Adrenal gland (tissue), 12 donors: ENCODE measurements around the gene NR5A1. TPM values are rescaled to one million over a fixed set of nuclear protein-coding genes. Genes with fewer than 3 reads are reported as not detected.
A peak's percentile ranks its signal among the peaks of the same experiment; 100 is the strongest.

Source experiments
- DNase-seq, 7 donors: peaks; one replicate each; pipeline ENCODE4 v3.0.0-alpha.2; 2019 to 2020
- H3K27ac ChIP-seq, 5 donors: fragments of 200-600 bp; sonication (generic) in 4 of 5; 1 replicate in 3 of 5; 2 replicates in 2 of 5; pipeline versions ENCODE4 v1.5.1 to v1.8.0; 2016 to 2020; ENCODE audit warnings: mild to moderate bottlenecking in 1 of 5
- H3K27me3 ChIP-seq: fragments of 200-600 bp; 2 replicates; pipeline ENCODE4 v1.8.0; 2021
- H3K36me3 ChIP-seq, 2 donors: fragments of 200-600 bp; replicated peaks in 1 of 2; 1 replicate in 1 of 2; 2 replicates in 1 of 2; pipeline versions ENCODE4 v1.5.1 to v1.8.0; 2018 to 2022
- H3K4me1 ChIP-seq, 2 donors: fragments of 200-600 bp; replicated peaks in 1 of 2; 1 replicate in 1 of 2; 2 replicates in 1 of 2; pipeline versions ENCODE4 v1.5.1 to v1.8.0; 2018 to 2021
- H3K4me3 ChIP-seq, 4 donors: fragments of 200-600 bp; sonication (generic) in 3 of 4; one replicate each; pipeline ENCODE4 v1.5.1; 2016 to 2018
- H3K9me3 ChIP-seq, 3 donors: fragments of 200-600 bp; sonication (generic) in 1 of 3; replicated peaks in 1 of 3; 1 replicate in 2 of 3; 2 replicates in 1 of 3; pipeline versions ENCODE4 v1.5.1 to v1.8.0; 2016 to 2021
- POLR2A ChIP-seq, 2 donors: fragments of 450-650 bp; IDR thresholded peaks; one replicate each; pipeline ENCODE4 v1.6.1; 2017; ENCODE audit warnings: antibody characterized with exemption in 2 of 2, mild to moderate bottlenecking in 2 of 2, moderate library complexity in 1 of 2
- WGBS, 4 donors: extraction: QIAGEN DNeasy Blood & Tissue Kit in 2 of 4; methylation state at CpG; one replicate each; pipeline versions ENCODE4 v1.1.5 to v1.1.7; 2013 to 2017; 5-methylcytosine and 5-hydroxymethylcytosine counted together
- intact Hi-C, 2 donors: fragments of 100-400 bp; cut with DNase I; formaldehyde crosslinking; loops; one replicate each; pipeline versions ENCODE4 v1.14.1 to v1.15.0; 2022 to 2023
- polyA plus RNA-seq, 3 donors: library from polyadenylated mRNA; stranded (reverse); fragments of 200-250 nt in 2 of 3; fragments of 350-450 nt in 1 of 3; fragmentation: Illumina TruSeq in 1 of 3; extraction: RNeasy Lipid Tissue Mini Kit (QIAGEN cat#74804) in 1 of 3; gene quantifications; one replicate each; pipeline ENCODE4 v1.2.3, GENCODE V29; 2013 to 2014
- total RNA-seq, 9 donors: library from RNA; depleted of rRNA in 4 of 9; stranded (reverse); fragments of >200 nt in 4 of 9; fragments of 120-200 nt in 1 of 9; fragmentation: NEBNext Ultra II Directional in 1 of 9; extraction: Animal tissue kit (Norgen Biotek cat#: 25700) in 1 of 9; gene quantifications; one replicate each; pipeline versions ENCODE4 v1.1.0 to v1.2.4, GENCODE V29; 2013 to 2023
- TF ChIP-seq, protein P1 (sequence below), 6 experiments: fragments of 450-650 bp in 4 of 6; fragments of 200-600 bp in 2 of 6; sonication (generic) in 1 of 6; IDR thresholded peaks; 1 replicate in 5 of 6; 2 replicates in 1 of 6; pipeline versions ENCODE4 v1.5.1 to v1.8.0; 2016 to 2021; ENCODE audit warnings: antibody characterized with exemption in 6 of 6, mild to moderate bottlenecking in 2 of 6, moderate library complexity in 1 of 6
- donor health status: healthy with polysubstance abuse.
- donor health status: Bipolar disorder and iron deficiency.
- donor health status: DM: yes; HTN: yes; CAD: no.
- donor health status: DM: no; HTN: no; CAD: no.
- donor health status: DM: no; HTN: no; CAD: no.
- donor health status: DM: yes; HTN: yes; CAD: no.

The NR5A1 gene
- total and polyA plus RNA-seq, 12 donors, result 110 to 637 (median 216) TPM

DNA sequence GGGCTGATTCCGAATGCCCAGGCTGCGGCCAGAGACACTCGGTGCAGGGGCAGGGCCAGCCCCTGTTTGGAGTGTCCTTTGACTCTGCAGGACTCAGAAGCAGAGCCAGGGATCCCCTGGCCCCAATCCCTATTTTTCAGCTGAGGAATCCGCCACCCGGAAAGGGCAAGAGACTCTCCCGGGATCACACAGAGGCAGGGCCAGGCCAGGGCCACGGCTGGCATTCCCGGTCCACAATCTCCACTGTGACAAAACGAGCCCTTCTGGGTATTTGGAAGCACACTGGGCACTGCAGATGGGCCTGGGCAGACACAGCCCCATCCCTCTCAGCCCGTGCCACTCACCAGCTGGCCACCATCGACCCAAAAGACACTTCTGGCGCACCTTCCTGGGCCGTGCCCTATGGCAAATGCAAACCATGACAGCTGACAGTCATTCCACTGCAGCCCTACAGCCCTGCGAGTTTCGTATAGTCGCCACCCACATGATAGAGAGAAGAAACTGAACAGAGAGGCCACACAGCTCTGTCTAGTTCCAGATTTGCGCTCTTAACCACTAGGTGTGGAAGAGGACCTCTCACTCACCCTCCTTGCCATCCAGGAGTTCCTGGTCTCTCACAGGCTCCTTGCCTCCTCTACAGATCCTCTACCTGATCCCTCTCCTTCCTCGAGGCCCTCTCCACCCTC lies 13.3 kb downstream of the NR5A1 start:
- peak overlapping the region in 3 of 5 donors; percentile 4 to 59 (median 46) for H3K27ac ChIP-seq
- H3K9me3 ChIP-seq, result no peaks in the 10 kb centered on the region
- intact Hi-C loops, result no loop called here
- H3K36me3 ChIP-seq, result no peaks in the 10 kb centered on the region
- H3K27me3 ChIP-seq, result no peaks in the 10 kb centered on the region
- peak in 5 of 7 donors; percentile 27 to 67 (median 60) for DNase-seq
- H3K4me1 ChIP-seq, result peaks cover 29 to 38% of the 10 kb centered on the region in 2 donors
- no peak for TF ChIP-seq POLR2A (IDR thresholded peaks at IDR 0.05)
- TF ChIP-seq, protein P1, sequence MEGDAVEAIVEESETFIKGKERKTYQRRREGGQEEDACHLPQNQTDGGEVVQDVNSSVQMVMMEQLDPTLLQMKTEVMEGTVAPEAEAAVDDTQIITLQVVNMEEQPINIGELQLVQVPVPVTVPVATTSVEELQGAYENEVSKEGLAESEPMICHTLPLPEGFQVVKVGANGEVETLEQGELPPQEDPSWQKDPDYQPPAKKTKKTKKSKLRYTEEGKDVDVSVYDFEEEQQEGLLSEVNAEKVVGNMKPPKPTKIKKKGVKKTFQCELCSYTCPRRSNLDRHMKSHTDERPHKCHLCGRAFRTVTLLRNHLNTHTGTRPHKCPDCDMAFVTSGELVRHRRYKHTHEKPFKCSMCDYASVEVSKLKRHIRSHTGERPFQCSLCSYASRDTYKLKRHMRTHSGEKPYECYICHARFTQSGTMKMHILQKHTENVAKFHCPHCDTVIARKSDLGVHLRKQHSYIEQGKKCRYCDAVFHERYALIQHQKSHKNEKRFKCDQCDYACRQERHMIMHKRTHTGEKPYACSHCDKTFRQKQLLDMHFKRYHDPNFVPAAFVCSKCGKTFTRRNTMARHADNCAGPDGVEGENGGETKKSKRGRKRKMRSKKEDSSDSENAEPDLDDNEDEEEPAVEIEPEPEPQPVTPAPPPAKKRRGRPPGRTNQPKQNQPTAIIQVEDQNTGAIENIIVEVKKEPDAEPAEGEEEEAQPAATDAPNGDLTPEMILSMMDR (IDR thresholded peaks at IDR 0.05), result no peak
- 54 to 85% (median 55%) methylated on average over 6 to 18 of the region's 18 CpGs for WGBS, 4 donors
- no peak overlapping the region for H3K4me3 ChIP-seq

DNA sequence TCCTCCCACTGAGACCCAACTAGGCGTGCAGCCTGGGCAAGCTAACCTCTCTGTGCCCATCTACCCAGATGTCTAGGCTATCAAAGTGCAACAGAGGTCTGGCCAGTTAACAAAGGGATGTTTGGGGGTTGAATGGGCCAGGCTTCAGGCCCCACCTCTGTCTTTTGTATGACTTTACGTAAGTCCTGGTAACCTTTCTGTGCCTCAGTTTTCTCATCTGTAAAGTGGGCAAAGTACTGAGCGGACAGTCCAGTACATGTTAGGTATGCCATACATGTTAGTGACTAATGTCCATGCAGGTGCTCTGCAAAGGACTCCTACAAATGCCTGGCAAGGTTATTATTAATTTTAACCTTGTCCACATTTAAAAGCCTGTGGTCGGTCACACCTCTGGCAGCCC lies 14.0 kb downstream of the NR5A1 start:
- WGBS, 4 donors, result 79 to 88% (median 82%) methylated on average over 2 to 4 of the region's 4 CpGs
- DNase-seq, result no peak
- Histone ChIP-seq H3K4me1 (peaks cover 34 to 42% of the 10 kb centered on the region in 2 donors), H3K36me3 (no peaks in the 10 kb centered on the region), H3K9me3 (no peaks in the 10 kb centered on the region), H3K27ac (peak overlapping the region in 2 of 5 donors; percentile 48 to 59), H3K27me3 (no peaks in the 10 kb centered on the region), H3K4me3 (no peak overlapping the region)
- intact Hi-C loops, result no loop called here
- TF ChIP-seq POLR2A (IDR thresholded peaks at IDR 0.05), result no peak
- TF ChIP-seq, protein P1 (IDR thresholded peaks at IDR 0.05), result no peak

DNA sequence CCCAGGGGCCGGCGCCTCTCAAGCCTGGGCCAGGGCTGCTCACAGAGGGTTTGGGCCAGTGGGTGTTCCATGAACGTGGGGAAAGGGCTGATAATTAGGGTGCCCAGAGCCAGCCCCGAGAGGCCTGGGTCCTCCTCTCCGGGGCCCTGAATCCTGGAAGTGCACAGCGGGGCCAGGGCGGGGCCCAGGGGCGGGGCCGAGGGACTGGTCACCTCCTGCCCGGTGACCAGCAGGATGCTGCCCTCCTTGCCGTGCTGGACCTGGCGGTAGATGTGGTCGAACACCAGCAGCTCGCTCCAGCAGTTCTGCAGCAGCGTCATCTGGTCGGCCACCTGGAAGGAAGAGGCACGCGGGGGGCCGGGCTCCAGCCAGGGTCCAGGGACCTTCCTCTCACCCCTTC lies 14.4 kb downstream of the NR5A1 start:
- peaks cover 36 to 42% of the 10 kb centered on the region in 2 donors for H3K4me1 ChIP-seq
- H3K36me3 ChIP-seq, result no peaks in the 10 kb centered on the region
- H3K4me3 ChIP-seq, result no peak overlapping the region
- DNase-seq, result peak in 2 of 7 donors; percentile 26 to 27
- no peaks in the 10 kb centered on the region for H3K27me3 ChIP-seq
- H3K27ac ChIP-seq, result peak overlapping the region in 1 of 5 donors; percentile 48
- intact Hi-C loops, result no loop called here
- no peaks in the 10 kb centered on the region for H3K9me3 ChIP-seq
- TF ChIP-seq, protein P1 (IDR thresholded peaks at IDR 0.05), result no peak
- TF ChIP-seq POLR2A (IDR thresholded peaks at IDR 0.05), result no peak
- WGBS, 4 donors, result 66 to 79% (median 71%) methylated on average over 9 to 19 of the region's 19 CpGs

DNA sequence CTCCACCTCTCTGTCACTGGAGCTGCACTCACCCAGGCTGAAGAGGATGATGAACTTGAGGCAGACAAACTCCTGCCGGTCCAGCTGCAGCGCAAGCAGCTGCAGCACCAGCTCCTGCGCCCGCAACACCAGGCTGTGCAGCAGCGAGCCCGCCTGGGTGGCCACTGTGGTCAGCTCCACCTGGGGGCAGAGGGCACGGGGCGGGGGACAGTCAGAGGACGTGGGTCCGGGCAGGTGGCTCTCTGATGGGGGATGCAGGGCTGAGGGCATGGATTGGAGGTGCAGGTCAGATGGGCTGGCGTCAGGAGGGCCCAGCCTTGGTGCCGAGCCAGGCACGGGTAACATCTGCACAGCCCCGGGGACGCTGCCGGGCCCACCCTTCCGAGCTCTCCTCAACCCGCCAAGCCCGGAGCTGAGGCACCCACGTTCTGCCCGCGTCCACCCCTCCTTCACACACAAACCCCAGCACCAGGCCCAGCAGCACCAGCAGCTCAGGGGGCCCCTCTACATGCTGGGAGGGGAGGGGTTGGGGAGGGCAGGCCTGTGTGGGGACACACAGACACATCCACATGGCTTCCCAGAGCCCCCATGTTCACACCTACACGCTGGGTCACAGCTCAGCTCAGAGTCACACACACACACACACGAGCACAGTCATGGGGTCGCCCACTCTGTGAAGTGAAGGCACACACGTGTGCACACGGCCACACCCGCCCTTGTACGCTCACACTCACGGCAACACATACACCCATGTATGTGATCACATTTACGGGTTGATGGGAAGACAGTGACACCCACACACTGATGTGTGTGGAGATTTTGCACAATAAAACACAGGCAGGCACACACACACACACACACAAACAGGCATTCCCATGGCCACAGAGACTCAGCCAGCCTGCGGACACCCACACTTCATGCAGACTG lies 15.9 kb downstream of the NR5A1 start:
- Histone ChIP-seq H3K36me3 (no peaks in the 10 kb centered on the region), H3K27ac (peak overlapping the region in 1 of 5 donors; percentile 49), H3K27me3 (no peaks in the 10 kb centered on the region), H3K9me3 (no peaks in the 10 kb centered on the region), H3K4me1 (peaks cover 36 to 45% of the 10 kb centered on the region in 2 donors), H3K4me3 (no peak overlapping the region)
- peak in 3 of 7 donors; percentile 25 to 38 (median 32) for DNase-seq
- intact Hi-C loops, result no loop called here
- WGBS, 4 donors, result 63 to 77% (median 67%) methylated on average over 9 to 32 of the region's 32 CpGs
- TF ChIP-seq, protein P1 (IDR thresholded peaks at IDR 0.05), result no peak
- TF ChIP-seq POLR2A (IDR thresholded peaks at IDR 0.05), result no peak
